A549 (cell line): Measurements from ENCODE around the gene MUC6. TPM values are rescaled to one million over a fixed set of nuclear protein-coding genes. Genes with fewer than 3 reads are reported as not detected.

Experiments used
- ATAC-seq, 2 experiments: fragments of 200-7000 bp in 1 of 2; fragments of >200 bp in 1 of 2; cut with Nextera tagmentation in 1 of 2; cut with Tn5 transposase in 1 of 2; 3 replicates each; pipeline versions ENCODE4 v1.8.0 to v1.9.1; 2018 to 2020; ENCODE audit warnings: mild to moderate bottlenecking in 1 of 2, moderate library complexity in 1 of 2
- CTCF ChIA-PET: fragments of 300-600 bp; sonication (Branson Sonifier 250); formaldehyde crosslinking; extraction: SDS; loops from one replicate; lab custom pipeline; 2021; ENCODE audit warnings: antibody characterized with exemption, inconsistent platforms; lab: Yijun Ruan, JAX
- POLR2A ChIA-PET: fragments of 350-600 bp; formaldehyde crosslinking; extraction: SDS; loops from one replicate; lab custom pipeline; 2021; ENCODE audit warnings: antibody characterized with exemption, inconsistent platforms; lab: Yijun Ruan, JAX
- DNase-seq, 2 experiments: peaks; one replicate each; pipeline versions ENCODE4 v3.0.0 to v3.0.0-alpha.2; 2011 to 2016; ENCODE audit warnings: low read depth in 1 of 2, low spot score in 1 of 2
- FAIRE-seq: peaks from 2 replicates; lab custom pipeline; 2011; peaks lifted over from hg19 to GRCh38; lab: Jason Lieb, UNC
- H3K27ac ChIP-seq, 2 experiments: fragments of >200 bp; sonication (Bioruptor Twin); formaldehyde crosslinking; 3 replicates each; pipeline ENCODE4 v1.5.1; 2016 to 2017
- H3K4me1 ChIP-seq: fragments of >200 bp; sonication (Bioruptor Twin); formaldehyde crosslinking; 3 replicates; pipeline ENCODE4 v1.6.1; 2016
- H3K4me2 ChIP-seq: fragments of >200 bp; sonication (Bioruptor Twin); formaldehyde crosslinking; 3 replicates; pipeline ENCODE4 v1.6.1; 2016
- H3K4me3 ChIP-seq: fragments of >200 bp; sonication (Bioruptor Twin); formaldehyde crosslinking; 3 replicates; pipeline ENCODE4 v1.5.1; 2016
- H3K9me3 ChIP-seq: fragments of >200 bp; sonication (Bioruptor Twin); formaldehyde crosslinking; 3 replicates; pipeline ENCODE4 v1.6.1; 2016
- CBX2 ChIP-seq: fragments of 200-600 bp; sonication (generic); IDR thresholded peaks from 2 replicates; pipeline ENCODE4 v1.6.1; 2016; ENCODE audit warnings: low read depth, mild to moderate bottlenecking, borderline replicate concordance
- CEBPB ChIP-seq, 2 experiments: fragments of >200 bp in 1 of 2; sonication (Bioruptor Twin) in 1 of 2; formaldehyde crosslinking in 1 of 2; IDR thresholded peaks; 2 replicates each; pipeline ENCODE4 v1.6.1; 2012 to 2016
- CHD2 ChIP-seq: fragments of 150-350 bp; IDR thresholded peaks from 2 replicates; pipeline ENCODE4 v1.6.1; 2014; ENCODE audit warnings: low read length; ENCODE audit not compliant: partially characterized antibody
- ELK1 ChIP-seq: fragments of 150-350 bp; IDR thresholded peaks from 2 replicates; pipeline ENCODE4 v1.6.1; 2014; ENCODE audit warnings: low read depth, mild to moderate bottlenecking, low read length
- GATA3 ChIP-seq: IDR thresholded peaks from 2 replicates; pipeline ENCODE4 v1.6.1; 2012; ENCODE audit warnings: borderline replicate concordance
- HOXA7 ChIP-seq: fragments of 250-450 bp; sonication (Bioruptor Pico); IDR thresholded peaks from 2 replicates; pipeline ENCODE4 v1.5.0; 2020; ENCODE audit warnings: mild to moderate bottlenecking, moderate library complexity
- HOXB13 ChIP-seq: fragments of 250-450 bp; sonication (Bioruptor Pico); IDR thresholded peaks from 2 replicates; pipeline ENCODE4 v1.5.0; 2020; ENCODE audit warnings: low read depth, mild to moderate bottlenecking, moderate library complexity
- KDM5A ChIP-seq: fragments of 200-600 bp; sonication (generic); IDR thresholded peaks from 2 replicates; pipeline ENCODE4 v1.6.1; 2016; ENCODE audit warnings: antibody characterized with exemption, mild to moderate bottlenecking
- NPAS2 ChIP-seq: fragments of 250-450 bp; sonication (Bioruptor Pico); IDR thresholded peaks from 2 replicates; pipeline ENCODE4 v1.8.0; 2022; ENCODE audit warnings: mild to moderate bottlenecking, moderate library complexity, borderline replicate concordance
- NR3C1 ChIP-seq: fragments of >200 bp; sonication (Bioruptor Twin); formaldehyde crosslinking; IDR thresholded peaks from 3 replicates; pipeline ENCODE4 v1.6.1; 2017
- PHF8 ChIP-seq: fragments of 200-600 bp; sonication (generic); IDR thresholded peaks from 2 replicates; pipeline ENCODE4 v1.6.1; 2016; ENCODE audit warnings: low read depth, mild to moderate bottlenecking, antibody characterized with exemption, moderate library complexity, borderline replicate concordance
- POLR2AphosphoS2 ChIP-seq: conservative IDR thresholded peaks from 2 replicates; pipeline ENCODE4 v1.6.1; 2012; ENCODE audit warnings: low read length, improper control_type of control experiment, inconsistent platforms
- REST ChIP-seq: fragments of 200-600 bp; sonication (generic); IDR thresholded peaks from 2 replicates; pipeline ENCODE4 v1.6.1; 2016; ENCODE audit warnings: antibody characterized with exemption, mild to moderate bottlenecking, moderate library complexity
- SMC3 ChIP-seq: fragments of >200 bp; sonication (Bioruptor Twin); formaldehyde crosslinking; IDR thresholded peaks from 3 replicates; pipeline ENCODE4 v1.6.1; 2018; ENCODE audit warnings: inconsistent platforms
- SREBF2 ChIP-seq: fragments of 450-650 bp; IDR thresholded peaks from 2 replicates; pipeline ENCODE4 v1.6.1; 2014; ENCODE audit warnings: mild to moderate bottlenecking, moderate library complexity
- TFCP2L1 ChIP-seq: fragments of 250-450 bp; sonication (Bioruptor Pico); IDR thresholded peaks from 2 replicates; pipeline ENCODE4 v1.5.0; 2021; ENCODE audit warnings: mild to moderate bottlenecking
- USF2 ChIP-seq: fragments of 450-650 bp; IDR thresholded peaks from 2 replicates; pipeline ENCODE4 v1.6.1; 2014; ENCODE audit warnings: antibody characterized with exemption
- WGBS: methylation state at CpG from one replicate; pipeline ENCODE4 v1.1.6; 2017; ENCODE audit errors: missing lambda C conversion rate; 5-methylcytosine and 5-hydroxymethylcytosine counted together
- polyA plus RNA-seq, 4 experiments: library from polyadenylated mRNA; depleted of rRNA in 3 of 4; stranded (reverse); fragments of >200 nt; fragmentation: RNase III in 1 of 4; extraction: RNeasy Plus Mini Kit Qiagen cat#74134 plus additional on column Dnase treatment in 1 of 4; gene quantifications; 2 replicates in 3 of 4; 3 replicates in 1 of 4; pipeline ENCODE4 v1.2.3, GENCODE V29; 2011 to 2017
- TF ChIP-seq, protein P1 (sequence below): fragments of >200 bp; sonication (Bioruptor Twin); formaldehyde crosslinking; IDR thresholded peaks from 2 replicates; pipeline ENCODE4 v1.6.1; 2016

The MUC6 gene
- polyA plus RNA-seq, 2 of the 4 experiments (the other 2 are of a cell fraction), result not detected

DNA sequence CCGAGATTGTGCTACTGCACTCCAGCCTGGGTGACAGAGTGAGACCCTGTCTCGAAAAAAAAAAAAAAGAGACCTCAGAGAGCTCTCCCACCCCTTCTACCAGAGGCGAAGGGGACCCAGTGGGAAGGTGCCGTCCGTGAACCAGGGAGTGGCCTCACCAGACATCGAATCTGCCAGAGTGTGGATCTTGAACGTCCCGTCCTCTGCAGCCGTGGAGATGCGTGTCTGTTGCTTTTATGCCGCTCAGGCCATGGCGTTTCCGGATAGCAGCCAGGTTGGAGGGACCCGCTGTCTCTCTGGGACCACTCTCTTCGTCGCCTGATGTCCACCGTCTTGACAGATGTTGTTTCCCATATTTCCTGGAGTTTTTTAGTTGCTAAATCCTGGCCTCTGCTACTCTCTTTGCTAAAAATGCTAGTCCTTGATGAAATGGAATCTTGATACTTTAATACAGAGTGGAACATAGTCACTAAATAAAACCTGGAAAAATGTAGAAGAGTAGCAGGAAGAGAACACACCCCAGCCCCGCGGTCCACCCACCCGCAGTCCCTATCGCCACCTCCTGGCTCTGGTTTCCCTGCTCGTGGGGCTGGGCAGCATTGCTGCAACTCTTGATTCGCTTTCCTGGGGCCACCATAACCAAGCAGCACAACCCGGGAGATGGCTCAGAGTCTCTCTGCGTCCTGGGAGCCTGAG, 12.0 kb upstream of the MUC6 start:
- TF ChIP-seq CBX2, result no peak
- no peak for TF ChIP-seq NPAS2 (CRISPR knock-in tag)
- TF ChIP-seq CHD2, result no peak
- no peak for TF ChIP-seq CEBPB (IDR thresholded peaks at IDR 0.05)
- no peak for TF ChIP-seq SMC3
- no peak for TF ChIP-seq PHF8
- TF ChIP-seq REST, result no peak
- TF ChIP-seq USF2, result no peak
- TF ChIP-seq TFCP2L1 (CRISPR knock-in tag), result no peak
- no peak for TF ChIP-seq POLR2AphosphoS2
- no peak for TF ChIP-seq GATA3
- TF ChIP-seq, protein P1, sequence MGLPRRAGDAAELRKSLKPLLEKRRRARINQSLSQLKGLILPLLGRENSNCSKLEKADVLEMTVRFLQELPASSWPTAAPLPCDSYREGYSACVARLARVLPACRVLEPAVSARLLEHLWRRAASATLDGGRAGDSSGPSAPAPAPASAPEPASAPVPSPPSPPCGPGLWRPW, result no peak
- no peak for TF ChIP-seq HOXB13
- no peak for TF ChIP-seq KDM5A
- TF ChIP-seq SREBF2, result no peak
- no peak for TF ChIP-seq ELK1
- TF ChIP-seq NR3C1, result no peak
- TF ChIP-seq, all 56 proteins: peak for 0
- CTCF ChIA-PET, result interaction anchor here (0.6 kb wide), 1 partner anchor 130 kb away, joined by 4 read pairs; no protein-coding TSS in a partner anchor
- WGBS, result 82% methylated on average over 25 of the region's 25 CpGs
- Histone ChIP-seq H3K9me3 (0 out of 3 replicates have a peak, but pooled peaks cover 3% of the 10 kb centered on the region), H3K4me1 (peaks cover 27% of the 10 kb centered on the region), H3K4me3 (no peak overlapping the region), H3K4me2 (no peak overlapping the region), H3K27ac (no peak overlapping the region)
- DNase-seq, result no peak
- POLR2A ChIA-PET, result no interaction called here
- no peak for FAIRE-seq
- ATAC-seq, result no peak

DNA sequence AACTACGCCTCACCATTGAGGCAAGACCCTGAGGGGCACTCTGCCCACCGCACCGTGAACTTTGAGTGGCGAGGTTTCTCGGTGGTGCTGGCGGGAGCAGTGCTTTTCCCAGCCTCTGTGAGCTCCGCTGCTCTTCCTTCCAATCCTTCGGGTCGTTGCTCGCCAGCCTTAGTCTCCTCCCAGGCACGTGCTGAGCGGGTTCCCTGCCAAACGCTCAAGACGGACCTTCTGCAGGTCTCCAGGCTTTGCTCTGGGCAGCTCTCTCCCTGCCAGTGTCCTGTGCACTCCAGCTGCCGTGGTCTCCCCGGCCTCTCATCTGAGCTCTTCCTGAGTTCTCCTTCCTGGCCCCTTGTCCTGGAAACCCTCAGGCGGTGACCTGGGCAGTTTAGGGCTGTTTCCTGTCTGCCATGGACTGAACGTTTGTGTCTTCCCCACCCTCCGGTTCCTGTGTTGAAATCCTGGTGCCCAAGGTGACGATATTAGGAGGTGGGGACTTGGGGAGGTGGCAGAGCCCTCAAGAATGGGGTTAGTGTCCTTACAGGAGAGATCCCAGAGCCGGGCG, 11.2 kb upstream of the MUC6 start:
- Histone ChIP-seq H3K4me2 (no peak overlapping the region), H3K4me3 (no peak overlapping the region), H3K9me3 (0 out of 3 replicates have a peak, but pooled peaks cover 3% of the 10 kb centered on the region), H3K4me1 (peaks cover 19% of the 10 kb centered on the region), H3K27ac (no peak overlapping the region)
- TF ChIP-seq HOXA7, result no peak
- WGBS, result 82% methylated on average over 21 of the region's 22 CpGs
- DNase-seq (no peak), FAIRE-seq (no peak), ATAC-seq (no peak)
- POLR2A ChIA-PET, result no interaction called here
- CTCF ChIA-PET, result interaction anchor here (1.2 kb wide), 1 partner anchor 199 kb away, joined by 3 read pairs; no protein-coding TSS in a partner anchor
